Progenitor cell of endocrine pancreas (in vitro differentiated cells): ENCODE results near the gene CASP14. TPM values are rescaled to one million over a fixed set of nuclear protein-coding genes. Genes with fewer than 3 reads are reported as not detected.
"Not testable (repeated sequence)": the region's sequence is repeated elsewhere in the genome, so short reads cannot be mapped to it uniquely, and the experiment has no call there.

Experiments used
- DNase-seq: peaks from one replicate; pipeline ENCODE4 v3.0.0; 2021; ENCODE audit warnings: low spot score; ENCODE audit not compliant: unreplicated experiment
- H3K27ac Mint-ChIP-seq: 2 replicates; pipeline ENCODE4 v1.8.0; 2021; ENCODE audit warnings: mild to moderate bottlenecking, moderate library complexity, mixed read lengths
- H3K27me3 Mint-ChIP-seq: 2 replicates; pipeline ENCODE4 v1.8.0; 2021; ENCODE audit warnings: mixed read lengths
- H3K36me3 Mint-ChIP-seq: 2 replicates; pipeline ENCODE4 v1.8.0; 2022; ENCODE audit warnings: mixed read lengths; ENCODE audit not compliant: insufficient read depth
- H3K4me1 Mint-ChIP-seq: 2 replicates; pipeline ENCODE4 v1.8.0; 2021; ENCODE audit warnings: low read depth, mixed read lengths
- H3K4me3 Mint-ChIP-seq: 2 replicates; pipeline ENCODE4 v1.8.0; 2021; ENCODE audit warnings: low read depth, mild to moderate bottlenecking, moderate library complexity, mixed read lengths
- H3K9me3 Mint-ChIP-seq: 2 replicates; pipeline ENCODE4 v1.8.0; 2021; ENCODE audit warnings: low read depth, mixed read lengths
- CTCF ChIP-seq: fragments of 200-600 bp; sonication (generic); IDR thresholded peaks from one replicate; pipeline ENCODE4 v1.5.0; 2021; ENCODE audit warnings: antibody characterized with exemption, mild to moderate bottlenecking; ENCODE audit not compliant: unreplicated experiment
- total RNA-seq: library from RNA; stranded (reverse); gene quantifications from 2 replicates; pipeline ENCODE4 v1.2.1, GENCODE V29; 2021

CASP14 gene
- total RNA-seq, 1 donor from 2014 or later: not detected

GRCh38 chr19:15072930-15073647 is 23.8 kb downstream of the CASP14 start:
- no peaks in the 10 kb centered on the region for H3K36me3 Mint-ChIP-seq
- no peaks in the 10 kb centered on the region for H3K27me3 Mint-ChIP-seq
- H3K9me3 Mint-ChIP-seq: peaks cover 12% of the 10 kb centered on the region
- no peak for DNase-seq
- H3K4me3 Mint-ChIP-seq: no peak overlapping the region
- peak overlapping the region; percentile 33 for H3K27ac Mint-ChIP-seq
- no peak for TF ChIP-seq CTCF
- H3K4me1 Mint-ChIP-seq: no peaks in the 10 kb centered on the region

- H3K4me1 Mint-ChIP-seq: no peaks in the 10 kb centered on the region
- H3K9me3 Mint-ChIP-seq: peaks cover 12% of the 10 kb centered on the region
- H3K4me3 Mint-ChIP-seq: no peak overlapping the region
- H3K27ac Mint-ChIP-seq: no peak overlapping the region
- no peaks in the 10 kb centered on the region for H3K36me3 Mint-ChIP-seq
- TF ChIP-seq CTCF: no peak
- no peak for DNase-seq
- no peaks in the 10 kb centered on the region for H3K27me3 Mint-ChIP-seq
Measured at GRCh38 chr19:15074371-15074770, 25.1 kb downstream of the CASP14 start.

GRCh38 chr19:15075806-15076205 is 26.5 kb downstream of the CASP14 start:
- Mint-ChIP-seq H3K4me1 (no peaks in the 10 kb centered on the region), H3K27ac (no peak overlapping the region), H3K36me3 (no peaks in the 10 kb centered on the region), H3K9me3 (peaks cover 7% of the 10 kb centered on the region), H3K4me3 (no peak overlapping the region), H3K27me3 (no peaks in the 10 kb centered on the region)
- TF ChIP-seq CTCF: no peak
- no peak for DNase-seq

GRCh38 chr19:15080002-15080401 is 30.7 kb downstream of the CASP14 start:
- not testable (repeated sequence) for H3K36me3 Mint-ChIP-seq, H3K4me1 Mint-ChIP-seq

GRCh38 chr19:15081911-15082310 is 32.6 kb downstream of the CASP14 start, which contains the start of gene OR1I1:
TSS of gene OR1I1 (plus strand) at chr19:15082211. CDS start at chr19:15087066, 4,855 bp downstream.
- H3K4me3 Mint-ChIP-seq: no peak within 1 kb of the TSS
- no peaks in the 10 kb centered on the region for H3K4me1 Mint-ChIP-seq
- H3K27ac Mint-ChIP-seq: no peak within 1 kb of the TSS
- no peak for TF ChIP-seq CTCF
- H3K36me3 Mint-ChIP-seq: no peaks in the 10 kb centered on the region
- H3K9me3 Mint-ChIP-seq: peaks cover 3% of the 10 kb centered on the region
- H3K27me3 Mint-ChIP-seq: peaks cover 11% of the 10 kb centered on the region
- no peak for DNase-seq

More at GRCh38 chr19:15080002-15080401, 30.7 kb downstream of the CASP14 start:
- H3K4me3 Mint-ChIP-seq, H3K27ac Mint-ChIP-seq, DNase-seq, H3K9me3 Mint-ChIP-seq, H3K27me3 Mint-ChIP-seq: not testable (repeated sequence)

GRCh38 chr19:15087182-15087581 is 37.9 kb downstream of the CASP14 start:
- Mint-ChIP-seq H3K27ac (no peak overlapping the region), H3K27me3 (peaks cover 33% of the 10 kb centered on the region), H3K36me3 (no peaks in the 10 kb centered on the region), H3K4me1 (no peaks in the 10 kb centered on the region), H3K9me3 (no peaks in the 10 kb centered on the region), H3K4me3 (no peak overlapping the region)
- TF ChIP-seq CTCF: no peak
- DNase-seq: no peak
